Right ventricle myocardium superior (tissue), 1 donor: ENCODE results near the gene ZDHHC16. TPM values are rescaled to one million over a fixed set of nuclear protein-coding genes. Genes with fewer than 3 reads are reported as not detected.
"Not testable (repeated sequence)": the region's sequence is repeated elsewhere in the genome, so short reads cannot be mapped to it uniquely, and the experiment has no call there.

Source experiments
- ATAC-seq: fragments of 200-7000 bp; cut with Tn5 transposase; one replicate; pipeline ENCODE4 v1.9.1; 2020; ENCODE audit warnings: mild to moderate bottlenecking; ENCODE audit not compliant: poor library complexity
- DNase-seq: peaks from one replicate; pipeline ENCODE4 v3.0.0-alpha.2; 2020
- intact Hi-C: fragments of 100-400 bp; cut with DNase I; formaldehyde crosslinking; loops from one replicate; pipeline ENCODE4 v1.11.2; 2022
- long read RNA-seq: library from polyadenylated mRNA; unstranded; transcript quantifications from one replicate; pipeline ENCODE4 v2.0.0, GENCODE V29; 2021
- total RNA-seq: library from RNA; stranded (reverse); fragmentation: NEBNext Ultra II Directional; extraction: Animal tissue kit (Norgen Biotek cat#: 25700); gene quantifications from one replicate; pipeline ENCODE4 v1.2.1, GENCODE V29; 2021
- donor health status: DM: no; HTN: yes; CAD: no; lungs with severe emphysema.

The ZDHHC16 gene
- total RNA-seq = 18.5 TPM
- long read RNA-seq, transcript ZDHHC16-202 (10 exons, 1,718 nt) = minor isoform, 12 of 75 reads
- long read RNA-seq, transcript ZDHHC16-203 (10 exons, 1,647 nt) = minor isoform, 11 of 75 reads
- long read RNA-seq, transcript ZDHHC16-206 (11 exons, 1,798 nt) = major isoform, 19 of 75 reads
- long read RNA-seq, partial matches to known transcripts = 5 of 75 reads
- long read RNA-seq, other reads (novel, unspliced or antisense) = 23 of 75 reads

DNA sequence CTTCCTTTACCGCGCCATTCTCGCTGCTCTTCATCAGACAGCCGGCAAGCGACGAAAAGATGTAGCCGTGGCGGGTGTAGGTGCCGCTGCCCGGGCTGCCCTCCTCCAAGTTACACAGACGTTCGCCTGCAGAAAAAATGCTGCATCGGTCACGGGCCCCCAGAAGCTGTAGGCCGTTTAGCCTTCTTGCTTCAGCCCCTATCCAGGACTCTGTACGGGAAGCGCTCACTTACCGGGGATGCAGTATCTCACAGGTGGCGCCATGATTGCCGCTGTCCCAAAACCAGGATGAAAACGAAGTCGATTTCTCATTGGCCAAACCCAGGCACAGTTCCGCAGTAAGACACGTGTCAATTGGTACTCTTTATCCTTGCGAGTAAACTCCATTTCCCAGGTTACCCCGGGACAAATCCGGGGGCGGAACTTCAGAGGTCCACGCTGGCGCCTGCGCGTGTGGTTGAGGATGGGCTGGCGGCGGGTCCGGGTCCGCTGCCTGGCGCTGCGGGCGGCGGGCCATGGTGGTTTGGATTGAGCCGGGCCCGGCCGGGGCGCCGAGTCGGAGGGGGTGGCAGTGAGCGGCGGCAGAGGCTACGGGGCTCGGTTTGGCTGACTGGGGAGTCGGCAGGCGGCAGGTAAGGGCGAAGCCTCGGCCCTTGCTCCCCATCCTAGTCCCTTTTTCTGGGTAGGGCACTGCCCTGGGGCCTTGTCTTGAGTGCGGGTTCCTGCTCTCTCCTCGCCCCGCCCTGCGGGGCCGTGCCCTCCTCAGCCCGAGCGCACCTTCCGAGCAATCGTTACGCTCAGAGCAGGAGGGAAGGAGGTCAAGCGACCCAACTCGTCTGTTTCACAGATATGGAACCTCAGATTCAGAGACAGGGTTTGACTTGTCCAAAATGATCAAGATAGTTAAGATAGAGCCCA is at the start of gene ZDHHC16, which contains the start of gene EXOSC1:
Gene ZDHHC16, plus strand, starts transcription at position 454 of the 918 bp plus-strand sequence. CDS start 5,501 bp downstream, outside the sequence.
Gene EXOSC1, minus strand, starts transcription at position 285 of the 918 bp plus-strand sequence. Its CDS starts 21 bp downstream, at position 264.
- intact Hi-C loops = no loop called here
- ATAC-seq (peak; percentile 99), DNase-seq (peak; percentile 93)

DNA sequence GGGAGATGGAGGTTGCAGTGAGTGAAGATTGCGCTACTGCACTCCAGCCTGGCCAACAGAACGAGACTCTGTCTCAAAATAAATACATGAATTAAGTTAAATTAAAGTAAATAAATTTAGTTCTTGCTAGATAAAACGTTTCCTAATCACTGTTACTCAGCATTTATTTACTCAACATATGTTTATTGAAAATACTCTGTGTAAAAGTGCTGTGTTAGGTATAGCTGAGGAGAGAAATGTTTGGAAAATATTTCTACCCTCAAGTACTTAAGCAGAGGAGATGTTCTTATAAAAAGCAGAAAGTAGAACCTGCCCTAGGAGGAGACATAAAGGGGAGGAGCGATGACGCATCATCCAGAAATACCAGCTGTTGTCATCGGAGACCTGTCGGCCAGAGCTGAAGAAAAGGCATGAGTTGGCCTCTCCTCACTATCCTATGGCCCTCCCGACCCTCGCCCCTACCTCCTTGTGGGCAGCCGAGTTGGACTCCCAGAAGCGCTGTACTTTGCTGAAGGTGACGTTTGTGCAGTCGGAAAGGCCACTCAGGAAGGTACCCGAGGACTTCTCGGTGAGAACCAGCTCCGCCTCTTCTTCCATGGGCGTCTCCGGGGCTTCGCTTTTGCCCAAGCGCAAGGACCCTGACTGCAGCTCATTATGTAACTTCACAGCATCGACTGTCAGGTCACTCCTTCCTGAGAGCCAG is 46.0 kb upstream of the ZDHHC16 start:
- intact Hi-C loops = no loop called here
- DNase-seq = no peak
- peak; percentile 54 for ATAC-seq

DNA sequence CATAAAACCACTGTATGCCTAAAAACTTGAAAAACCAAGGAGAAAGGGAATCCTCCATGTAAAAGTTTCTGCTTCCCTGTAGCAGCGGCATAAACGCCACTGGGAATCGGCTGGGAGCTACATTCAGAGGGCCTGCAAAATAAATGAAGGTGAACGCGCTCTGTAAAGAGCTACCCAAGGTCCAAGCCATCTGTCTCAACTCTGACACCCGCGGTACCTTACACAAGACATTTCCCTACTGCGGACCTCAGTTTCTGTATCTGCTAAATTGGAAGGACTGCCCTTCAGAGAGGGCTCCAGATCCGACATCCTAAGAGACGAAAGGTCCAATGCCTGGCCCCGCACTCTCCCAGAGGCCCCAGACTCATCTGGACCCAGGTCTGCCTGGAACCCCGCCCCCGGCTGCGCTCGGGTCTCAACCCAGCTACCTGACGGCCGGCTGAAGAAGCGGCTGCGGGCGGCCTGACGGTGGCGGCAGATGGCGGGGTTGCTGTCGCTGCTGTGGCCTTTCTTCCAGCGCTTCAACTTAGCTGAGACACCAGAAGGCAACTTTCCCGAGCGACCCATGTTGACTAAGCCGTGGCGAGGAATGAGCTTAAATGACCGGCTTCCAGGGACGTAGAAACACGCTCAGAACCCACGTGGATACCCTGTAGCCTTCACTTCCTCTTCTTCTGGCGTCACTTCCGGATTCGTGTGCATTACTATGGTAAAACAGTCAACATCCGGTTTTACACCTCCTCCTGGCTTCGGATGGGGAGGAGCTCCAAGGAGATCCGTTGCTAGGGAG is 45.1 kb upstream of the ZDHHC16 start, which contains the start of gene RRP12:
Gene RRP12, minus strand, starts transcription at position 676 of the 790 bp plus-strand sequence. Its CDS starts 109 bp downstream, at position 567.
- DNase-seq (peak; percentile 75), ATAC-seq (peak; percentile 98)
- intact Hi-C loops = no loop called here

DNA sequence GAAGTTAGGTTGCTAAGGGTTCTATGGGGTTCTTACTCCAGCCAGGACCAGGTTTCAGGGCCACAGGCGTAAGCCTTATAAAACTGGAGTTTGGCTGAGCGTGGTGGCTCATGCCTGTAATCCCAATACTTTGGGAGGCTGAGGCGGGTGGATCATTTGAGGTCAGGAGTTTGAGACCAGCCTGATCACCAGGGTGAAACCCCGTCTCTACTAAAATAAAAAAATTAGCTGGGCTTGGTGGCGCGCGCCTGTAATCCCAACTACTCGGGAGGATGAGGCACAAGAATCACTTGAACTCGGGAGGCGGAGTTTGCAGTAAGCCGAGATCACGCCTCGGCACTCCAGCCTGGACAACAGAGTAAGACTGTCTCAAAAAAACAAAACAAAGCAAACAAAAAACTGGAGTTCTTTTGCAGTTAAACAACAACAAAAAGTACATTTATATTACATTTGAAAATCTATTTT is 44.5 kb upstream of the ZDHHC16 start:
- intact Hi-C loops = no loop called here
- DNase-seq (no peak), ATAC-seq (no peak)

DNA sequence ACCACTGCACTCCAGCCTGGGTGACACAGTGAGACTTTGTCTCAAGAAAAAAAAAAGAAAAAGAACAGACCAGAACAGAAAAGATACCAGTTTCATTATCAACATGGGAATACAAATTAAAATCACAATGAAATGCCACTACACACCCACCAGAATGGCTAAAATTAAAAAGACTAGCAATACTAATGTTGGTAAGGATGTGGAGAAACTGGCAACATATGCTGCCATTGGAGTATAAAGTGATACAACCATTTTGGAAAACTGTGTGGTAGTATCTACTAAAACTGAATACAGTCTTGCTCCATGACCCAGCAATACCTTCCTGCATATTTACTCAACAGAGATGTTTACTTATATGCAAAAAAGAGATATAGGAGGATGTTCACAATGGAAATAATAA is 41.9 kb upstream of the ZDHHC16 start:
- no peak for ATAC-seq
- no peak for DNase-seq
- intact Hi-C loops = no loop called here

DNA sequence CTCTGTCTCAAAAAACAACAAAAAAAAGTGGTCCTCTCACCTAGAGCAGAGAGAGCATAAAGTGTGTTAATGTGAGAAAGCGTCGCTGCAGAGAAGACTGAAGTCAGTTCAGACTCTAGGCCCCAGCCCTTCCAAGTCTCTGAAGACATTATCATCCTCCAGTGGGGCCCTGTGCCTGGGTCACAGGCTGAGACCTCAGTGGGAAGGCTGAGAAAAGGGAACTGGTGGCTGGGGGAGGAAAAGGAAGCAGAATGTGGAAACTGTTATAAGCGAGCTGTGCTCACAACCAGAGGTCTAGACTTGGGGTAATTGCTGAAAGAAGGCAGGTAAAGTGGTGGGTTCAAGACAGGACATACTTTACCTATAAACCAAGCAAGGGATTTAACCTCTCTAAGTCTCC is 39.9 kb upstream of the ZDHHC16 start:
- intact Hi-C loops = loop anchor here (5.0 kb wide), 1 partner anchor 211 kb away; no protein-coding TSS in a partner anchor
- ATAC-seq (no peak), DNase-seq (peak; percentile 50)

DNA sequence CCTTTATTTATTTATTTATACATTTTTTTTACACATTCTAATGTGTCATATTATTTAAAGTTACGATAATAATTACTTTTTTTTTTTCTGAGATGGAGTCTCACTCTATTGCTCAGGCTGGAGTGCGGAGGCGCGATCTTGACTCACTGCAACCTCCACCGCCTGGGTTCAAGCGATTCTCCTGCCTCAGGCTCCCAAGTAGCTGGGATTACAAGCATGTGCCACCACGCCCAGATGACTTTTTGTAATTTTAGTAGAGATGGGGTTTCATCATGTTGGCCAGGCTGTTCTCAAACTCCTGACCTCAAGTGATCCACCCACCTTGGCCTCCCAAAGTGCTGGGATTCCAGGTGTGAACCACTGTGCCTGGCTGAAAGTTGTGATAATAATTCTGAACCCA is 39.5 kb upstream of the ZDHHC16 start:
- DNase-seq, ATAC-seq: not testable (repeated sequence)
- intact Hi-C loops = loop anchor here (5.0 kb wide), 1 partner anchor 211 kb away; no protein-coding TSS in a partner anchor

DNA sequence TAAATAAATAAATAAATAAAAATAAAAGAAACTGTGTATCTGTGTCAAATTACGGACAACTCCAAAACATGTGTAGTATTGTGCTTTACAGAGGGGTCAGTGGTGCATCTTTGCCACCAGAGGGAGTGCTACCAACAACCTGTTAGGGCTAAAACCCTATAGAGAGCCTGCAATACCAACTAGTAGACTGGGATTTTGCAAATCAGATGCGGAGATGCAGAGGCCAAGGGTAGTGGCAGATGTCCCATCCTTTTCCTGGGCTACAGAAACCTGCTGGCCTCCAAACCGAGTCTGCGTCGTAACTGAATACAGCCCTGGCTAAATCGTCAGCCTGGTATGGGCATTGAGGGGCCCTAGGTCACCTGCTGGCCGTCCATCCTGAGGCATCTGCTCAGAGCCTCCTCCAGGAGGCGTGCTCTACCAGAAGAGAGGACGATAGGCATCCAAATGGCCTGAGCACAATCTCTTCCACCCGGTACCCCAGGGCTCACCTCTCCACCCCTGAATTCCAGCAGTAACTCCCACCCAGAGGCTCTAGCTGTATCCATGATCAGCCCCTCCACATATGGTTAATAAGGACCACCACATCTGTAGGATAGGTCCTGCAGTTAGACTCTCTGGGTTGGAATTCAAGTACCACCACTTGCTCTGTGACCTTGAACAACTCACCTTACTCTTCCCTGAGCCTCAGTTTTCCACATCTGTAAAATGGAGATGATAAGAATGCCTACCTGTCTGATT is 38.6 kb upstream of the ZDHHC16 start:
- intact Hi-C loops = loop anchor here (5.0 kb wide), 1 partner anchor 210 kb away; no protein-coding TSS in a partner anchor
- ATAC-seq = peak; percentile 90
- DNase-seq = peak; percentile 48

DNA sequence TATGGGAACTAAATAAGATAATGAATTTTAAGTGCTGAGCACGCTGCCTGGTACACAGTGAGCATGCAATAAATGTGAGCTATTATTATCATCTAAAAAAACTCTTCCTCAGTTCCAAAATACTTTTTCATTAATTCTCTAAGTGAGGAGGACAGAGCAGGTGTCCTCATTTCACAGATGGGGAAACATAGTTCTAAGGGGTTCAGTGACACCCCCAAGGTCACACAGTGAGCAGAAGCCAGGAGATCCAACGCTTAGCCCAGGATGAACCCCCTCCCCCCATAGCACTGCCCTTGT is 38.1 kb upstream of the ZDHHC16 start:
- DNase-seq (no peak), ATAC-seq (no peak)
- intact Hi-C loops = loop anchor here (5.0 kb wide), 1 partner anchor 209 kb away; no protein-coding TSS in a partner anchor

DNA sequence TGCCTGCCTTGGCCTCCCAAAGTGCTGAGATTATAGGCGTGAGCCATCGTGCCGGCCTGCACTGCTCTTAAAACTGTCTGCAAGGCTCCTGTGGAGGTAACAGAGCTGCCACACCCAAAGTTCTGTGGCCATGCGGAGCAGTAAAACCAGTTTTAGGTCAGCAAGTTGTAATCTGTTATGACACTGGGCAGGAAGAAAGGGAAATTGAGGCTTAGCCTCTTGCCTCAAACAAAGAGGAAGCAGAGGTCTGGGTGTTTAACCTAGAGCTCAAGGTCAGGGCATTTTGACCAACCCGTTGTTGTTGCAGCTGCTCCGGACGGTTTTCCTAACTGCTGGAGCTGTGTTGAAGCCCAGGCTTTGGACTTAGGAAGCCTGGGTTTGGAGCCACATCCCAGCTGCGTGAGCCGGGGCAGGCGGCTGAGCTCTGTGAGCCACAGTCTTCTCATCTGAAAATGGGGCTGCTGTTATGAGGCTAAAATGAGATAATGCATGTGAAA is 37.4 kb upstream of the ZDHHC16 start:
- intact Hi-C loops = loop anchor here (5.0 kb wide), 1 partner anchor 209 kb away; no protein-coding TSS in a partner anchor
- DNase-seq (no peak), ATAC-seq (peak; percentile 15)

DNA sequence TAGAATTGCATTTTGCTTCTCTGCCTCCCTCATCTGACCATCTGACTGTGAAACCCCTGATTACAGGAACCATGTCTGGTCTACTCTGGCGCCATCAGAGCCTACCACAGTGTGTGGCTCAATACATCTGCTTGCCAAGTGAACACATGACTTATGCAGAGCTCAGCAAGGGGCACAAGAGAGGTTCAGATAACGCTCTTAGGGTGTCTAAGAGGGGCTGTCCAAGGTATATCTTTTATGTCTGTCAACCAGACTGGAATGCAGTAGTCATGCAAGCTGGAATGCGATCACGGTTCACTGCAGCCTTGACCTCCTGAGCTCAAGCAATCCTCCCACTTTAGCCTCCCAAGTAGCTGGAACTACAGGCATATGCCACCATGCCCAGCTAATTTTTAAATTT is 34.6 kb upstream of the ZDHHC16 start:
- ATAC-seq = no peak
- DNase-seq = no peak
- intact Hi-C loops = no loop called here

DNA sequence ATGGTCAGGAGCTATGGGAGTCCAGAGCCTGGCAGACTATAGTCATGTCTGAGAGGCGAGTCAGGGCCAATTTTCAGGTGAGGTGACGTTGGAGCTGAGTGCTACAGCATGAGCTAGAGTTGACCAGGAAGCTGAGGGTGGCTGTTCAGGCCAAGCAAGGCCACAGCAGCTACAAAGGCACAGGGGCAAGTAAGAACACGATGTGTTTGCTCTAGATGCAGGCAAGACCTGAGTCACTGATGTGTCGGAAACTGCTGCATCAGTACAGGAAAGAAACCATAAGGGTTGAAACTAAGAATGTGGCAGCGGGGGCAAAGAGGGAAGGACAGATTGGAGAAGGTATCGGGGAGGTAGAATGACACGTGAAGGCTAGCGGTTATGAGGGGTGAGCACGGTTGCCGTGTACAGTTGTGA is 33.1 kb upstream of the ZDHHC16 start:
- DNase-seq (no peak), ATAC-seq (no peak)
- intact Hi-C loops = no loop called here

DNA sequence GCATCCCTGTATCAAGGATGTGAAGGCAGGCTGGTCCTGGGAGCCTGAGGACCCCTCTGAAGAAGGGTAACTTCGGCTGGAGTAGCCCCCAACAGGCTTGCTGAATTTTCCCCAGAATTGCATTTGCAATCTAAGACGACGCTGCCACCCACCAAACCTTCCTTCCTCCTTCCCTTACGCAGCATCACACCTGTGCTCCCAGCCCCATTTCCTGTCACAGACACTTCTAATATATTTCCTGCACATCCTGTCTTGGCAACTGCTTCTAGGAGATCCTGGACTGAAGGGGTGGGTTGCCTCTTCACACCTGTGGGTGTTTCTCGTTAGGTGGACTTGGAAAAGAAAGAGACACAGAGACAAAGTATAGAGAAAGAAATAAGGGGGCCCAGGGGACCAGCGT is 29.4 kb upstream of the ZDHHC16 start:
- ATAC-seq = no peak
- DNase-seq = no peak
- intact Hi-C loops = no loop called here

DNA sequence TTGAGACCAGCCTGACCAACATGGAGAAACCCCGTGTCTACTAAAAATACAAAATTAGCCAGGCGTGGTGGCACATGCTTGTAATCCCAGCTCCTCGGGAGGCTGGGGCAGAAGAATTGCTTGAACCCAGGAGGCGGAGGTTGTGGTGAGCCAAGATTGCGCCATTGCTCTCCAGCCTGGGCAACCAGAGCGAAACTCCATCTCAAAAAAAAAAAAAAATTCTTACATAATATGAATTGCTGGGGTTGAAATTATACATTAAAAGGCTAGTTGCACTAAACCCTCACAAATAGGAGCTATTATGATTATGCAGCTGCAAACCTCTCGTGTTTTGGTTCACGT is 22.2 kb upstream of the ZDHHC16 start:
- ATAC-seq, intact Hi-C loops, DNase-seq: not testable (repeated sequence)

DNA sequence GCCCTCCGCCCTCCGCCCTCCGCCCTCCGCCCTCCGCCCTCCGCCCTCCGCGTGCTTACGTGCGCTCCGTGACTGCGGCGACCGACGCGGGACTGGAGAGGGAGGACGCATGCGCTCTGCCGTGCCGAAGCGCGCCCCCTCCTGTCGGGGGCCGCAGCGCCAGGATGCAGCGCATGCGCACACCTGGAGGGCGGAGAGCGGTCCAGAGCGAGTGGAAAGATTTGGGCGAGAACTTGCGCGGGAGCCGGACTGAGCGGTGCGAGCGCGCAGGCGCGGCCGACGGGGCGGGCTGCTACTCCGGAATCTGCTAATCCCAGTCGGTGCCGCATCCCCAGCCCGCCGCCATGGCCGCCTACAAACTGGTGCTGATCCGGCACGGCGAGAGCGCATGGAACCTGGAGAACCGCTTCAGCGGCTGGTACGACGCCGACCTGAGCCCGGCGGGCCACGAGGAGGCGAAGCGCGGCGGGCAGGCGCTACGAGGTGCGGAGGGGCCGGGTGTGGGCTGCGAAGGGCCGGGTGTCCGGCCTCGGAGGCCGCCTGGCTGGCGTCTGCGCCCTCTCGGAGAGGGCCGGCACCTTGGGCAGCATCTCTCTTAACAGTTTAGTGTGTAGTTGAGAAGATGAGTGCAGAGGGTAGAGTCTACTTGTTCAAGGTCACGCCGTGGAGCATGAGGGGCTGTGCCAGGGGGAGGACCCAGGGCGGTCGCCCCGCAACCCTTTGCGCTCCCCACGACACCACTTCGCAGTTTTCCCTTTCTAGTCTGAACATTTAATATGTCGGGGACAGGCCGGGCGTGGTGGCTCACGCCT is 19.8 kb upstream of the ZDHHC16 start, which contains the start of gene PGAM1:
Gene PGAM1, plus strand, starts transcription at position 228 of the 812 bp plus-strand sequence. Its CDS starts 117 bp downstream, at position 345.
- intact Hi-C loops = no loop called here
- ATAC-seq = peak; percentile 98
- peak; percentile 97 for DNase-seq

DNA sequence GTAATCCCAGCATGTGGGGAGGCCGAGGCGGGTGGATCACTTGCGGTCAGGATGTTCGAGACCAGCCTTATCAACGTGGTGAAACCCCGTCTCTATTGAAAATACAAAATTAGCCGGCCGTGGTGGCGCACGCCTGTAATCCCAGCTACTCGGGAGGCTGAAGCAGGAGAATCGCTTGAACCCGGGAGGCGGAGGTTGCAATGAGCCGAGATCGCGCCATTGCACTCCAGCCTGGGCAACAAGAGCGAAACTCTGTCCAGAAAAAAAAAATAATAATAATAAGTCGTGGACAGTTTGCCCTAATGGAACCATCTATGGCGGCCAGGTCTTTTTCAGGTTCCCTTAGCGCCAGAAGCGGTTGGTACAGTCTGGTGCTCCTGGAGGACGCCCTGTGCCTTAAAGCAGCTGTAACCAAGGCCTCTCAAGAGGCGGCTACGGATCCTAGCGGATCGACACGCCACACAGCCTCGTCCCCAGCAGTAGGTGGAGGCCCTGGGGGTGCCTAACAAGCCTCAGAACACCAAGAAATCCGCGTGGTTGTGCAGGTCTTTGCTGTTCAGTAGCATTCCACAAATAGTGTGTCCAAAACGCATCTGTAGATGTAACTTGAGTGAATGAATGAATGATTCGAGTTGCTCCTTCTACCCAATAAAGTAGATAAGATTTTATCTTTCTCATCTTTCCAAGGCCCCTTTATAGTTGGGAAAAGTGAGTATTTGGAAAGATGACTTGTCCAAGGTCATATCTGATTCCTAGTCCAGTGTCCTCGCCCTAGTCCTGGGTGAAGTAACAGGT is 19.0 kb upstream of the ZDHHC16 start:
- intact Hi-C loops = no loop called here
- ATAC-seq (peak; percentile 2), DNase-seq (no peak)
